Liver (tissue), 9 donors: ENCODE results near the gene CRYL1. TPM values are rescaled to one million over a fixed set of nuclear protein-coding genes. Genes with fewer than 3 reads are reported as not detected.

Experiments
- DNase-seq: peaks from one replicate; pipeline ENCODE4 v3.0.0-alpha.2; 2017; ENCODE audit warnings: low spot score
- H3K27ac ChIP-seq, 2 donors: one replicate each; pipeline ENCODE4 v1.7.0; 2013; ENCODE audit warnings: inconsistent platforms in 2 of 2, low read length in 2 of 2, control low read depth in 1 of 2, low read depth in 1 of 2, mild to moderate bottlenecking in 1 of 2
- H3K27me3 ChIP-seq, 4 donors: one replicate each; pipeline versions ENCODE4 v1.6.1 to v1.7.0; 2013; ENCODE audit warnings: low read length in 3 of 4, inconsistent platforms in 1 of 4, mild to moderate bottlenecking in 1 of 4, moderate library complexity in 1 of 4; ENCODE audit not compliant: control insufficient read depth in 4 of 4, insufficient read depth in 4 of 4
- H3K36me3 ChIP-seq, 4 donors: one replicate each; pipeline versions ENCODE4 v1.6.1 to v1.7.0; 2013; ENCODE audit warnings: low read length in 3 of 4, mild to moderate bottlenecking in 3 of 4, low read depth in 1 of 4, moderate library complexity in 1 of 4; ENCODE audit not compliant: control insufficient read depth in 4 of 4, insufficient read depth in 3 of 4
- H3K4me1 ChIP-seq, 4 donors: one replicate each; pipeline versions ENCODE4 v1.6.1 to v1.7.0; 2013; ENCODE audit warnings: low read length in 3 of 4, mild to moderate bottlenecking in 3 of 4, moderate library complexity in 1 of 4; ENCODE audit not compliant: control insufficient read depth in 4 of 4, insufficient read depth in 4 of 4
- H3K4me3 ChIP-seq, 3 donors: one replicate each; pipeline versions ENCODE4 v1.6.1 to v1.7.0; 2013; ENCODE audit warnings: low read length in 3 of 3, control low read depth in 1 of 3, low read depth in 1 of 3, mild to moderate bottlenecking in 1 of 3
- H3K9ac ChIP-seq, 2 donors: one replicate each; pipeline ENCODE4 v1.7.0; 2013; ENCODE audit warnings: low read length in 2 of 2, mild to moderate bottlenecking in 2 of 2, moderate library complexity in 2 of 2, control low read depth in 1 of 2, low read depth in 1 of 2
- H3K9me3 ChIP-seq, 4 donors: one replicate each; pipeline versions ENCODE4 v1.6.1 to v1.7.0; 2013; ENCODE audit warnings: low read length in 3 of 4; ENCODE audit not compliant: control insufficient read depth in 4 of 4
- ATF3 ChIP-seq: IDR thresholded peaks from 2 replicates; pipeline ENCODE4 v1.6.1; 2016; ENCODE audit warnings: antibody characterized with exemption
- CTCF ChIP-seq: fragments of 150-350 bp; IDR thresholded peaks from 2 replicates; pipeline ENCODE4 v1.5.1; 2017; ENCODE audit warnings: improper control_type of control experiment, low read depth, low read length; ENCODE audit not compliant: missing input control
- EGR1 ChIP-seq, 2 donors: IDR thresholded peaks; 2 replicates each; pipeline ENCODE4 v1.6.1; 2016 to 2018; ENCODE audit warnings: antibody characterized with exemption in 2 of 2, low read depth in 2 of 2
- FOXA1 ChIP-seq: IDR thresholded peaks from 2 replicates; pipeline ENCODE4 v1.6.1; 2016; ENCODE audit warnings: antibody characterized with exemption
- FOXA2 ChIP-seq: IDR thresholded peaks from 2 replicates; pipeline ENCODE4 v1.6.1; 2016; ENCODE audit warnings: antibody characterized with exemption
- JUND ChIP-seq, 2 donors: IDR thresholded peaks; 2 replicates each; pipeline ENCODE4 v1.6.1; 2016; ENCODE audit warnings: antibody characterized with exemption in 2 of 2
- MAX ChIP-seq: IDR thresholded peaks from 2 replicates; pipeline ENCODE4 v1.6.1; 2016; ENCODE audit warnings: antibody characterized with exemption
- NR2F2 ChIP-seq: IDR thresholded peaks from 2 replicates; pipeline ENCODE4 v1.6.1; 2016; ENCODE audit warnings: antibody characterized with exemption
- RAD21 ChIP-seq, 2 donors: IDR thresholded peaks; 2 replicates each; pipeline ENCODE4 v1.6.1; 2016; ENCODE audit warnings: antibody characterized with exemption in 2 of 2, mild to moderate bottlenecking in 2 of 2
- SP1 ChIP-seq: IDR thresholded peaks from 2 replicates; pipeline ENCODE4 v1.6.1; 2018; ENCODE audit warnings: antibody characterized with exemption, mild to moderate bottlenecking
- TAF1 ChIP-seq: conservative IDR thresholded peaks from 2 replicates; pipeline ENCODE4 v1.6.1; 2016; ENCODE audit warnings: antibody characterized with exemption, mild to moderate bottlenecking
- YY1 ChIP-seq: IDR thresholded peaks from 2 replicates; pipeline ENCODE4 v1.6.1; 2016; ENCODE audit warnings: antibody characterized with exemption, mild to moderate bottlenecking
- ZBTB33 ChIP-seq: IDR thresholded peaks from 2 replicates; pipeline ENCODE4 v1.6.1; 2016; ENCODE audit warnings: antibody characterized with exemption
- WGBS: extraction: QIAGEN DNeasy Blood & Tissue Kit; methylation state at CpG from one replicate; pipeline ENCODE4 v1.1.7; 2013; 5-methylcytosine and 5-hydroxymethylcytosine counted together
- polyA plus RNA-seq, 2 donors: library from polyadenylated mRNA; stranded (reverse) in 1 of 2; unstranded in 1 of 2; fragments of 200-250 nt in 1 of 2; fragments of >200 nt in 1 of 2; fragmentation: Nextera tagmentation in 1 of 2; extraction: Ambion mirVana in 1 of 2; gene quantifications; one replicate each; pipeline versions ENCODE4 v1.2.1 to v1.2.3, GENCODE V29; 2013 to 2015
- total RNA-seq, 2 donors: library from RNA; depleted of rRNA; stranded (reverse); fragments of >200 nt; gene quantifications; one replicate each; pipeline ENCODE4 v1.2.3, GENCODE V29; 2014
- TF ChIP-seq, protein P1 (sequence below): IDR thresholded peaks from 2 replicates; pipeline ENCODE4 v1.6.1; 2016; ENCODE audit warnings: antibody characterized with exemption, mild to moderate bottlenecking
- donor health status: healthy.
- donor health status: healthy.
- donor health status: healthy.
- donor health status: healthy.
- donor health status: healthy.

Gene CRYL1
- total and polyA plus RNA-seq, 4 donors = 87.8 to 179 (median 168) TPM

- no peak for DNase-seq
- Histone ChIP-seq H3K36me3 (peaks cover 0 to under 1% (median 0%) of the 10 kb centered on the region in 4 donors), H3K9ac (no peak overlapping the region), H3K4me3 (no peak overlapping the region), H3K4me1 (peaks cover 5 to 26% (median 11%) of the 10 kb centered on the region in 4 donors), H3K27ac (no peak overlapping the region), H3K27me3 (no peaks in the 10 kb centered on the region), H3K9me3 (no peaks in the 10 kb centered on the region)
- 94% methylated on average over 1 of the region's 1 CpG for WGBS
- TF ChIP-seq YY1 (no peak), ZBTB33 (no peak), JUND (IDR thresholded peaks at IDR 0.05) (no peak), SP1 (no peak), RAD21 (IDR thresholded peaks at IDR 0.05) (no peak), FOXA2 (no peak), CTCF (no peak), TAF1 (no peak), ATF3 (no peak)
- TF ChIP-seq, protein P1, sequence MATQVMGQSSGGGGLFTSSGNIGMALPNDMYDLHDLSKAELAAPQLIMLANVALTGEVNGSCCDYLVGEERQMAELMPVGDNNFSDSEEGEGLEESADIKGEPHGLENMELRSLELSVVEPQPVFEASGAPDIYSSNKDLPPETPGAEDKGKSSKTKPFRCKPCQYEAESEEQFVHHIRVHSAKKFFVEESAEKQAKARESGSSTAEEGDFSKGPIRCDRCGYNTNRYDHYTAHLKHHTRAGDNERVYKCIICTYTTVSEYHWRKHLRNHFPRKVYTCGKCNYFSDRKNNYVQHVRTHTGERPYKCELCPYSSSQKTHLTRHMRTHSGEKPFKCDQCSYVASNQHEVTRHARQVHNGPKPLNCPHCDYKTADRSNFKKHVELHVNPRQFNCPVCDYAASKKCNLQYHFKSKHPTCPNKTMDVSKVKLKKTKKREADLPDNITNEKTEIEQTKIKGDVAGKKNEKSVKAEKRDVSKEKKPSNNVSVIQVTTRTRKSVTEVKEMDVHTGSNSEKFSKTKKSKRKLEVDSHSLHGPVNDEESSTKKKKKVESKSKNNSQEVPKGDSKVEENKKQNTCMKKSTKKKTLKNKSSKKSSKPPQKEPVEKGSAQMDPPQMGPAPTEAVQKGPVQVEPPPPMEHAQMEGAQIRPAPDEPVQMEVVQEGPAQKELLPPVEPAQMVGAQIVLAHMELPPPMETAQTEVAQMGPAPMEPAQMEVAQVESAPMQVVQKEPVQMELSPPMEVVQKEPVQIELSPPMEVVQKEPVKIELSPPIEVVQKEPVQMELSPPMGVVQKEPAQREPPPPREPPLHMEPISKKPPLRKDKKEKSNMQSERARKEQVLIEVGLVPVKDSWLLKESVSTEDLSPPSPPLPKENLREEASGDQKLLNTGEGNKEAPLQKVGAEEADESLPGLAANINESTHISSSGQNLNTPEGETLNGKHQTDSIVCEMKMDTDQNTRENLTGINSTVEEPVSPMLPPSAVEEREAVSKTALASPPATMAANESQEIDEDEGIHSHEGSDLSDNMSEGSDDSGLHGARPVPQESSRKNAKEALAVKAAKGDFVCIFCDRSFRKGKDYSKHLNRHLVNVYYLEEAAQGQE = no peak
These were observed 44.9 kb upstream of the CRYL1 start for GRCh38 chr13:20570517-20570916.

- no peak for DNase-seq
- Histone ChIP-seq H3K36me3 (no peaks in the 10 kb centered on the region), H3K27ac (peak overlapping the region; percentile 84 to 97), H3K4me1 (peaks cover 3 to 18% (median 3%) of the 10 kb centered on the region in 4 donors), H3K27me3 (no peaks in the 10 kb centered on the region), H3K9me3 (no peaks in the 10 kb centered on the region), H3K4me3 (peak overlapping the region; percentile 63 to 95 (median 87)), H3K9ac (peak overlapping the region; percentile 86 to 90)
- 18% methylated on average over 9 of the region's 9 CpGs for WGBS
- TF ChIP-seq, protein P1 = no peak
- TF ChIP-seq MAX = peak; percentile 65
- no peak for TF ChIP-seq NR2F2
- TF ChIP-seq ZBTB33 = peak; percentile 27
- TF ChIP-seq EGR1 (IDR thresholded peaks at IDR 0.05; ENCODE audit: low read depth in 2 of 2) = no peak
- no peak for TF ChIP-seq FOXA1
- TF ChIP-seq RAD21 (IDR thresholded peaks at IDR 0.05) = no peak
These were observed 42.3 kb upstream of the CRYL1 start for GRCh38 chr13:20567881-20568528.
